Nephron progenitor cell (in vitro differentiated cells): Measurements from ENCODE around the gene ZBTB20.

ENCODE experiments used
- DNase-seq: peaks from one replicate; pipeline ENCODE4 v3.0.0; 2021
- H3K27ac Mint-ChIP-seq: 2 replicates; pipeline ENCODE4 v1.8.0; 2021; ENCODE audit warnings: mild to moderate bottlenecking, moderate library complexity, mixed read lengths
- H3K27me3 Mint-ChIP-seq: 2 replicates; pipeline ENCODE4 v1.8.0; 2021; ENCODE audit warnings: mild to moderate bottlenecking, low read depth, mixed read lengths; ENCODE audit not compliant: poor library complexity
- H3K36me3 Mint-ChIP-seq: 2 replicates; pipeline ENCODE4 v1.8.0; 2021; ENCODE audit warnings: low read depth, mixed read lengths
- H3K4me1 Mint-ChIP-seq: 2 replicates; pipeline ENCODE4 v1.8.0; 2021; ENCODE audit warnings: mixed read lengths
- H3K4me3 Mint-ChIP-seq: 2 replicates; pipeline ENCODE4 v1.8.0; 2021; ENCODE audit warnings: mild to moderate bottlenecking, moderate library complexity, mixed read lengths
- H3K9me3 Mint-ChIP-seq: 2 replicates; pipeline ENCODE4 v1.8.0; 2021; ENCODE audit warnings: mild to moderate bottlenecking, moderate library complexity, mixed read lengths
- CTCF ChIP-seq: fragments of 200-600 bp; sonication (generic); IDR thresholded peaks from 2 replicates; pipeline ENCODE4 v1.5.0; 2021; ENCODE audit warnings: antibody characterized with exemption

Gene ZBTB20

GRCh38 chr3:114796796-114797195 lies 350.3 kb downstream of the ZBTB20 start:
- H3K36me3 Mint-ChIP-seq, result no peaks in the 10 kb centered on the region
- H3K9me3 Mint-ChIP-seq, result no peaks in the 10 kb centered on the region
- no peak for DNase-seq
- H3K4me3 Mint-ChIP-seq, result no peak overlapping the region
- H3K27me3 Mint-ChIP-seq, result no peaks in the 10 kb centered on the region
- no peak overlapping the region for H3K27ac Mint-ChIP-seq
- no peak for TF ChIP-seq CTCF
- no peaks in the 10 kb centered on the region for H3K4me1 Mint-ChIP-seq

GRCh38 chr3:114794894-114795630 lies 352.0 kb downstream of the ZBTB20 start:
- Mint-ChIP-seq H3K4me3 (no peak overlapping the region), H3K27me3 (no peaks in the 10 kb centered on the region), H3K27ac (peak overlapping the region; percentile 9), H3K4me1 (no peaks in the 10 kb centered on the region), H3K9me3 (no peaks in the 10 kb centered on the region), H3K36me3 (no peaks in the 10 kb centered on the region)
- no peak for DNase-seq
- no peak for TF ChIP-seq CTCF

- no peak for DNase-seq
- no peak overlapping the region for H3K27ac Mint-ChIP-seq
- no peaks in the 10 kb centered on the region for H3K4me1 Mint-ChIP-seq
- H3K27me3 Mint-ChIP-seq, result no peaks in the 10 kb centered on the region
- no peaks in the 10 kb centered on the region for H3K36me3 Mint-ChIP-seq
- no peak overlapping the region for H3K4me3 Mint-ChIP-seq
- no peaks in the 10 kb centered on the region for H3K9me3 Mint-ChIP-seq
- TF ChIP-seq CTCF, result no peak
Observed at GRCh38 chr3:114792159-114792918, 354.7 kb downstream of the ZBTB20 start.

- no peak for DNase-seq
- TF ChIP-seq CTCF, result no peak
- no peak overlapping the region for H3K4me3 Mint-ChIP-seq
- H3K27me3 Mint-ChIP-seq, result no peaks in the 10 kb centered on the region
- H3K36me3 Mint-ChIP-seq, result no peaks in the 10 kb centered on the region
- H3K27ac Mint-ChIP-seq, result no peak overlapping the region
- no peaks in the 10 kb centered on the region for H3K9me3 Mint-ChIP-seq
- no peaks in the 10 kb centered on the region for H3K4me1 Mint-ChIP-seq
Observed at GRCh38 chr3:114790752-114791151, 356.3 kb downstream of the ZBTB20 start.

GRCh38 chr3:114789803-114790202 lies 357.3 kb downstream of the ZBTB20 start:
- TF ChIP-seq CTCF, result no peak
- Mint-ChIP-seq H3K9me3 (no peaks in the 10 kb centered on the region), H3K36me3 (no peaks in the 10 kb centered on the region), H3K4me3 (no peak overlapping the region), H3K4me1 (no peaks in the 10 kb centered on the region), H3K27ac (no peak overlapping the region), H3K27me3 (no peaks in the 10 kb centered on the region)
- no peak for DNase-seq
